DMS53 treated with DMSO at 0.1 percent for 48 hours (cell line): Measurements from ENCODE around the gene B3GAT1.
"Not testable (repeated sequence)": the region's sequence is repeated elsewhere in the genome, so short reads cannot be mapped to it uniquely, and the experiment has no call there.

Experiments used
- DNase-seq: peaks from one replicate; lab custom pipeline; 2025; ENCODE audit not compliant: unreplicated experiment; lab: John Stamatoyannopoulos, UW

B3GAT1 gene

DNA sequence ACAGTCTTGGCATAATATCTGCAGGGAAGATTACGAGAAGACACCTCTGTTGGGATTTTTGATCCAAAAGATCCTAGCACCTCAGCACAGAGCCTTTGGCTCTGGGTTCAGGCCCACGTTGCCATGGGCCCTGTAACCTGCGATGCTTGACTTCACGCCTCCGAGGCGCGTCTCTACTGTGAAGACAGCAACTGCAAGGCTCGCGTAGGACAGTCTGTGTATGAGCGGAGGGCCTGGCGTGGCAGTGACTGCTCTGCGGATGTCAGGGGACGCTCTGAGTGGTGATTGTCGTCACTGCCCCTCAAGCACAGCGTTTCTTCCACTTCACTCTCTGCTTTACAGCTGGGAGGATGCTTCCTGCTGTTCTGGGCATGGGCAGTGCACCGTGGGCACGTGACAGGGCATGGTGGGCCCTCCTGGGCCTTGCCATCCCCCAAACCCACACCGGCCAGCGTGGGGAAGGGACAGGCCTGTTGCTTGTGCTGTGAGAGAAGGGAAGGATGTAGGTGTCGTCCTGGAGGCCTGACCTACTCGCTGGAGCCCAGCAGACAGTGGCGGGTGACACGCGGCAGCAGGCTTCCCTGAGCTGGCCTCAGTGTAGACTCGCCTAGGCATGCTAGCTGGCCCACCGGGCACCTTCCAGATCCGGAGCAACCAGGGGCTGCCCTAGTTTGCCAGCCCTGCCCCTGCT, 53.7 kb downstream of the B3GAT1 start:
- no peak for DNase-seq

DNA sequence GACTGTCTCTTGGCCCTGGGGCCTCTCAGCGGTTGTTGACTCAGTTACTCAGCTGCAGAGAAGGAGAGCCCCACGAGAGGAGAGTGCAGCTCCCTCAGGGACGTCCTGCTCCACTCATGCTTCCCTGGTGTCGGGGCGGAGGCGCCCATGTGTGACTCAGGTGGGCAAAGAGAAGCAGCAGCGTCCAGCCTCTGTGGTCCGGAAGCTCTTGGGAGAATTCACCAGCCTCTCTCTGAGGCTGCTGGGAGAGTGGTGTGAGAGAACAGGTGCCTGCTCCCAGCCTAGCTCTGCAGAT, 54.5 kb downstream of the B3GAT1 start:
- no peak for DNase-seq

DNA sequence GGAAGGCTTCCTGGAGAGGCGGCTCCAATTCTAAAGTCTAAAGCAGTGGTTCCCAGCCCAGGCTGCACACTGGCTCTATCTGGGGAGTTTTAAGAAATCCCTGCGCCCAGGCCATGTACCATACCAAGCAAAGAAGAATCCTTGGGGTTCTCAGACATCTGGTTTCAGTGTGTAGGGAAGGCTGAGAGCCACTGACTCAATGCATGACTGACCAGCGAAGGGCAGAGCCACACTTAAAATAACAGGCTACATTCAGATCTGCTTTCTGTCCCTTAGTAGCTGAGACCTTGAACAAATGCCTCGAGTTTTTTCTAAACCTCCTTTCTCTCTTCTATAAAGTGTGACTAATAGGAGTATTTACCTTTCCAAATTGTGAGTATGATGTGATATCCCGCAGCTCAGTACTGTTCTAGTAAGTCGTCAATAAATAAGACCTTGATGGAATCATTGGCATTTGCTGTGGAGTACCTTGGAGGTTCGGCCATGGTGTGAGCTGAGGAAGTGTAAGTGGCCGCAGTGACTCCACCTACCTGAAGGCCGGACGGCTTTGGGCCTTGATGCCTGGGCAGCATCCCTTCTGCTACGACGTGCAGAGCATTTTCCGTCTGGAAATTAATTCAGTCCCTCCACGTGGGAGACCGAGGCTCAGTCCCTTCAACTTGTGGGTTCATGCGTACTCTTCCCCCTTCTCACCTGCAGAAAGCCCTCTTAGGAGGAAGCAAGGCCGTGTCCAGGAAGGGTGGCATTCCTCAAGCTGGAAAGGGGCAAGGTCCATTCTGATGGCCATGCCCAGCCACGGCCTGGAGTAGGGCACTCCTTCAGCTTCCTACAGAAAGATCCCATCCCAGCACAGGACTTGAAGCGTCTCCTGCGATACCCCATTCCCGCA, 55.1 kb downstream of the B3GAT1 start:
- no peak for DNase-seq

DNA sequence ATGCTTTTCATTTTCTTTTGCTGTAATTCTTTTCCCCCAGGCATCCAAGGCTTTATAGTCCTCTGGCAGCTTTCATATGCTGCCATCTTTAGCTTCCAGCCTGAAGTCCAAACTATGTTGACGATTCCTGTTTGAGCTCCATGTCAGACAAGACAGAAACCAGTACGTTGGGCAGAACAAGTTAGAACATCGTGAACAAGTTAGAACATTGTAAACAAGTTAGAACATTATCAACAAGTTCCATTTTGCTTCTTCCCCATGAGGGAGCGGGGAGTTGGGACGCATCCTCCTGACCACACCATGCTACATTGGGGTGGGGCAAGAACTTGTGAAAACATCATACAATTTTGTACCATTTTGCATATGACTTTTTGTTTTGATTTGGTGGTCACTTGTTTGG, 56.4 kb downstream of the B3GAT1 start:
- DNase-seq, result no peak

- no peak for DNase-seq
These were observed 56.9 kb downstream of the B3GAT1 start for GRCh38 chr11:134355136-134355535.

GRCh38 chr11:134352111-134352510, 59.9 kb downstream of the B3GAT1 start:
- no peak for DNase-seq

- DNase-seq, result no peak
These were observed 61.7 kb downstream of the B3GAT1 start for GRCh38 chr11:134350381-134350780.

- no peak for DNase-seq
These were observed 62.2 kb downstream of the B3GAT1 start for GRCh38 chr11:134349802-134350355.

- DNase-seq, result no peak
These were observed 62.8 kb downstream of the B3GAT1 start for GRCh38 chr11:134349109-134349801.

DNA sequence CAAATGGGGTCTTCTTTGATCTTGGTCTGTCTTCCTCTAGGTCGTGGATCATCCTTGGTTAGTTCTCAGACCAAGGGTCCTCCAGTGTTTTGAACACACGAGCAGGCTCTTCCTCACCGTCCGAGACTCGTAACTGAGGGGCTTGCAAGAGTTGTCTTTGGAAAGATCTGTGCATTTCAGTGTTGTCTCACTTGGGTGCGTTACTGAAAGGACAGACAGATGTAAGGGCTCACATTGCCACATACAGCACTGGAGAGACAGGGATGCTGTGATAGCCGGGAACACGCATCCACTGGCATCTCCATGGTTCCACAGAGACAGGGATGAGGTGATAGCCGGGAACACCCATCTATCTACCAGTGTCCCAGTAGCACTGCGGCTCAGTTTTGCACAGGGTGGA, 64.6 kb downstream of the B3GAT1 start:
- no peak for DNase-seq

DNA sequence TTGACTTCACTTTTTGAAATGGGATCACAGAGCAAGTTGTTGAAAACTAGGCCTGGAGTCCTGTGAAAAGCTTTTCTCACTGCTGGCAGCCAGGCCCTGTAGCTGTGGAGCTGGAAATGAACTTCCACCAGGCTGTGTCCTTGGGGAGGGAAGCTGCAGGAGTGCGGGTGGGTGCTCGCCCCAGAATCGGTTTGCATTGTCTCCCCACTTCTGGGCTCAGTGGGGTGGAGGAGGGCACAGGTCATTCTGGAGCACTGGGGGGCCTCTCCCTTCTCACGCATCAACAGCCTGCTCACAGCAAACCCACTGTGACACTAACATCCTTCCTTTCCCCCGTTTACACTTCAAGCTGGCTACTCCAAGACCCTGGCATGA, 65.1 kb downstream of the B3GAT1 start:
- no peak for DNase-seq

GRCh38 chr11:134346101-134346975, 65.7 kb downstream of the B3GAT1 start:
- no peak for DNase-seq

DNA sequence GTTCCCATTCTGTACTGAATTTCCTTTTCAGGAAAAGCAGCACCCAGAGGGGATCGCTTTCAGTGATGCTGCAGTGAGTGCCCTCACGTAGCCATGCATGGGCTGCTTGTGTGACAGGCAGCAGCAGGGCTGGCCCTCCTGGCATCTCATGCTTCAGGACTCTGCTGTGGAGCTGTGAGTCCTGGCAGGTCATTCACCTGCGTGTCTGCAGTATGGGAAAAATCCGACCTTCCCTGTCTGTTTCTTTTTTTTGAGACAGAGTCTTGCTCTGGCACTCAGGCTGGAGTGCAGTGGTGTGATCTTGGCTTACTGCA, 66.8 kb downstream of the B3GAT1 start:
- no peak for DNase-seq

- not testable (repeated sequence) for DNase-seq
These were observed 67.4 kb downstream of the B3GAT1 start for GRCh38 chr11:134344497-134345236.

- DNase-seq, result no peak
These were observed 68.4 kb downstream of the B3GAT1 start for GRCh38 chr11:134343646-134344045.

DNA sequence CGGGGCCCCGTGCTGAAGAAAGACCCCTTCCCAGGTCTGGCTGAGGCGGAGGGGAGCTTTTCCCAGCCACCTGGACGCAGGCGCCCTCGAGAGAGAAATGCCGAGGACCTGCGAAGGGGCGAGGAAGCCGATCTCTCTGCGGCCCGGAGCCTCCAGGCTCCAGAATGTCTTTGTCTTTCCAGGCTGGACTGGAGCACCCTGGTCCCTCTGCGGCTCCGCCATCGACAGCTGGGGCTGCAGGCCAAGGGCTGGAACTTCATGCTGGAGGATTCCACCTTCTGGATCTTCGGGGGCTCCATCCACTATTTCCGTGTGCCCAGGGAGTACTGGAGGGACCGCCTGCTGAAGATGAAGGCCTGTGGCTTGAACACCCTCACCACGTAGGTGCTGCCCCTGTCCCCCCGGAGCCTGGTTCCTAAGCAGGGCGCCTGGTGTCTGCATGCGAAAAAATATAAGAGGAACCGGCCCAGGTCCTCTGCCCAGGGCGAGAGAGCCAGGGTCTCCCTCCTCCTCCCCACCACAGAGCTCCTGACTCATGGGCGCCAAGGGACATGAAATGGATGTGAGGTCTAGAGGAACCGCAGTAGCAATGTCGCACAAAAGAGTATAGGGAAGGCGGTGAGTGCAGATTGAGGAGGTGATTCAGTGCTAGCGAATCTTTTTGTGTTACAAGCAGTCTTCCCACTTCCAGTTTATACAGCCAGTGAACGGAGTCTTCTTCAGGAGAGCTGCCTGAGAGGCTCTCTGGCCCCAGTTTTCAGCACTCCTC, 69.3 kb downstream of the B3GAT1 start:
- no peak for DNase-seq

GRCh38 chr11:134341805-134342571, 70.1 kb downstream of the B3GAT1 start:
- DNase-seq, result no peak

GRCh38 chr11:134340354-134340964, 71.6 kb downstream of the B3GAT1 start:
- no peak for DNase-seq
